Transverse colon (tissue), 4 donors: ENCODE data around the gene DMP1. TPM values are rescaled to one million over a fixed set of nuclear protein-coding genes. Genes with fewer than 3 reads are reported as not detected.
"Not testable (repeated sequence)": the region's sequence is repeated elsewhere in the genome, so short reads cannot be mapped to it uniquely, and the experiment has no call there.

Experiments
- DNase-seq: peaks from one replicate; pipeline ENCODE4 v3.0.0-alpha.2; 2019
- H3K27ac ChIP-seq, 4 donors: fragments of 200-600 bp; sonication (generic); 2 replicates each; pipeline ENCODE4 v1.5.1; 2016 to 2018; ENCODE audit warnings: inconsistent platforms in 4 of 4
- H3K27me3 ChIP-seq: fragments of 200-600 bp; sonication (generic); 2 replicates; pipeline ENCODE4 v1.5.1; 2017; ENCODE audit warnings: inconsistent platforms
- H3K36me3 ChIP-seq, 4 donors: fragments of 200-600 bp; sonication (generic); 2 replicates each; pipeline ENCODE4 v1.5.1; 2017 to 2019; ENCODE audit warnings: inconsistent platforms in 4 of 4
- H3K4me1 ChIP-seq, 4 donors: fragments of 200-600 bp; sonication (generic); 2 replicates each; pipeline ENCODE4 v1.5.1; 2017 to 2020; ENCODE audit warnings: inconsistent platforms in 4 of 4
- H3K4me3 ChIP-seq, 4 donors: fragments of 200-600 bp; sonication (generic); 1 replicate in 1 of 4; 2 replicates in 3 of 4; pipeline versions ENCODE4 v1.5.1 to v1.6.1; 2017 to 2019; ENCODE audit warnings: inconsistent platforms in 4 of 4
- H3K9me3 ChIP-seq, 2 donors: fragments of 200-600 bp; sonication (generic); 2 replicates each; pipeline ENCODE4 v1.5.1; 2017 to 2019; ENCODE audit warnings: inconsistent platforms in 2 of 2
- CTCF ChIP-seq, 5 experiments: fragments of 200-600 bp in 3 of 5; fragments of 450-650 bp in 2 of 5; sonication (generic) in 3 of 5; IDR thresholded peaks; 1 replicate in 2 of 5; 2 replicates in 3 of 5; pipeline ENCODE4 v1.5.1; 2016 to 2017; ENCODE audit warnings: antibody characterized with exemption in 5 of 5, inconsistent platforms in 3 of 5, mild to moderate bottlenecking in 2 of 5, moderate library complexity in 1 of 5
- EP300 ChIP-seq: sonication (generic); formaldehyde crosslinking; IDR thresholded peaks from one replicate; pipeline ENCODE4 v1.6.1; 2017; ENCODE audit warnings: antibody characterized with exemption, low read depth
- POLR2A ChIP-seq: fragments of 450-650 bp; IDR thresholded peaks from one replicate; pipeline ENCODE4 v1.6.1; 2016; ENCODE audit warnings: antibody characterized with exemption, mild to moderate bottlenecking, moderate library complexity
- POLR2AphosphoS5 ChIP-seq, 3 donors: sonication (generic); formaldehyde crosslinking; IDR thresholded peaks; one replicate each; pipeline ENCODE4 v1.6.1; 2016; ENCODE audit warnings: antibody characterized with exemption in 3 of 3
- WGBS, 2 donors: methylation state at CpG; one replicate each; pipeline ENCODE4 v1.1.5; 2018; ENCODE audit warnings: low coverage in 1 of 2; 5-methylcytosine and 5-hydroxymethylcytosine counted together
- in situ Hi-C, 4 donors: fragments of 200-750 bp; cut with MboI; loops; one replicate each; pipeline versions ENCODE4 v1.15.0 to v1.15.1; 2017; ENCODE audit warnings: low sequenced_read_pairs in 3 of 4, low pct_ligation_motif_present in 1 of 4, low pct_unique_long_range_greater_than_20kb in 1 of 4
- intact Hi-C: fragments of 100-400 bp; cut with DNase I; formaldehyde crosslinking; loops from one replicate; pipeline ENCODE4 v1.15.1; 2023; ENCODE audit warnings: low total_unique reads
- total RNA-seq, 4 donors: library from RNA; depleted of rRNA; stranded (reverse); fragments of >200 nt; gene quantifications; one replicate each; pipeline ENCODE4 v1.1.0, GENCODE V29; 2016

DMP1 gene
- total RNA-seq, 4 donors from 2014 or later, result not detected

DNA sequence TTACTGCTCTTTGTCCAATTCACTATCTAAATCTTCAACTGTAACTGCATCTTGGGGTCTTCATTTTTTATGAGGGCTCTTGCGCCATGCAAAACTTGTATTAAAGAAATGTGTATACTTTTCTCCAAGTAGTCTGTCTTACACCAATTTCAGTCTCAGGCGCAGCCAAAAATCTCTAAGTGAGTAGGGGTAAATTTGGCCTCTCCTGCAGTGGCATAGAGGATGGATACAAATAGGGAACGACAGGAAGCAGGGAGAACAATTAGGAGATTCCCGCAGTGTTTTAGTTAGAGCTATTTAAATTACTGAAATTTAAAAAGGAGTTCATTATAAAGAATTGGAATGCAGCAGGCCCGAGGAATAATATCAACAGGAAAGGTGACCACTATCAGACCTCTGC lies 30.2 kb downstream of the DMP1 start:
- no peak for DNase-seq
- in situ Hi-C loops (loop anchor here in 3 of 4 donors (10.0 to 25.0 kb wide), 3 partner anchors 155 to 532 kb away; partner anchors contain the start of gene MEPE (in 1 of the 3)), intact Hi-C loops (loop anchor here (10.0 kb wide), 1 partner anchor 165 kb away; no protein-coding TSS in a partner anchor)
- Histone ChIP-seq H3K27me3 (no peaks in the 10 kb centered on the region), H3K36me3 (no peaks in the 10 kb centered on the region), H3K27ac (no peak overlapping the region), H3K4me3 (no peak overlapping the region), H3K9me3 (no peaks in the 10 kb centered on the region), H3K4me1 (no peaks in the 10 kb centered on the region)
- TF ChIP-seq POLR2AphosphoS5 (IDR thresholded peaks at IDR 0.05) (no peak), EP300 (no peak), POLR2A (no peak), CTCF (IDR thresholded peaks at IDR 0.05) (no peak)
- 67 to 82% methylated on average over 4 to 5 of the region's 5 CpGs for WGBS, 2 donors

DNA sequence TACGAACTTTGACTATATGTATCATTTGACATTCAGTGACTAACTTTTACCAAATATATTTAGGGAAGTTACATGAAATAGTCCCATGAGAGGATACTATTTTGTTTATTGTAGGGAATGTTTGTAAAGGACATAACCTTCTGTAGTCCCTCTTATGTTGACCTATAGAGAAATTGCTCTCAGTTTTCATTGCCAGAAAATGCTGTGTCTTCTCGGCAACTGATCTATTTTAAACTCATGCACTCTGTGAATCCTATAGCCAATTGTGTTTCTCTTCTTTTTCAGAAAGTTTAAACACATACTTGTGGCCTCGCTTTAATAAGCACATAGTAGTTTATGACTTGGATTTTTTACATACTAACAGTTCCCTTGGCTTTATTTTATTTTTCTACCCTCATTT lies 38.2 kb downstream of the DMP1 start:
- no peaks in the 10 kb centered on the region for H3K27me3 ChIP-seq
- no peak for DNase-seq
- intact Hi-C loops (loop anchor here (10.0 kb wide), 1 partner anchor 156 kb away; no protein-coding TSS in a partner anchor), in situ Hi-C loops (loop anchor here in 3 of 4 donors (10.0 to 25.0 kb wide), 3 partner anchors 146 to 524 kb away; partner anchors contain the start of gene MEPE (in 1 of the 3))
- no peaks in the 10 kb centered on the region for H3K36me3 ChIP-seq
- H3K4me1 ChIP-seq, result no peaks in the 10 kb centered on the region
- no peak overlapping the region for H3K4me3 ChIP-seq
- no peak overlapping the region for H3K27ac ChIP-seq
- 61 to 64% methylated on average over 3 of the region's 3 CpGs for WGBS, 2 donors
- no peak for TF ChIP-seq POLR2A
- no peak for TF ChIP-seq EP300
- no peak for TF ChIP-seq POLR2AphosphoS5 (IDR thresholded peaks at IDR 0.05)
- no peak for TF ChIP-seq CTCF (IDR thresholded peaks at IDR 0.05)
- no peaks in the 10 kb centered on the region for H3K9me3 ChIP-seq

- intact Hi-C loops, result not testable (repeated sequence)
- 82% methylated on average over 1 of the region's 1 CpG; no CpG with 5 or more reads in 1 of the 2 donors for WGBS, 2 donors
- in situ Hi-C loops, result loop anchor here in 3 of 4 donors (25.0 kb wide), 1 partner anchor 521 kb away; no protein-coding TSS in a partner anchor
Measured at GRCh38 chr4:87690947-87691346, 40.9 kb downstream of the DMP1 start.

GRCh38 chr4:87692060-87692459 lies 42.0 kb downstream of the DMP1 start:
- WGBS, 2 donors, result 16% methylated on average over 1 of the region's 1 CpG; no CpG with 5 or more reads in 1 of the 2 donors
- in situ Hi-C loops, result loop anchor here in 3 of 4 donors (25.0 kb wide), 1 partner anchor 520 kb away; no protein-coding TSS in a partner anchor
- H3K36me3 ChIP-seq, H3K4me3 ChIP-seq, H3K27me3 ChIP-seq, H3K9me3 ChIP-seq, intact Hi-C loops, DNase-seq, H3K4me1 ChIP-seq, H3K27ac ChIP-seq: not testable (repeated sequence)

More at GRCh38 chr4:87690947-87691346, 40.9 kb downstream of the DMP1 start:
- H3K27ac ChIP-seq, H3K36me3 ChIP-seq, H3K4me1 ChIP-seq, DNase-seq, H3K27me3 ChIP-seq, H3K9me3 ChIP-seq, H3K4me3 ChIP-seq: not testable (repeated sequence)

DNA sequence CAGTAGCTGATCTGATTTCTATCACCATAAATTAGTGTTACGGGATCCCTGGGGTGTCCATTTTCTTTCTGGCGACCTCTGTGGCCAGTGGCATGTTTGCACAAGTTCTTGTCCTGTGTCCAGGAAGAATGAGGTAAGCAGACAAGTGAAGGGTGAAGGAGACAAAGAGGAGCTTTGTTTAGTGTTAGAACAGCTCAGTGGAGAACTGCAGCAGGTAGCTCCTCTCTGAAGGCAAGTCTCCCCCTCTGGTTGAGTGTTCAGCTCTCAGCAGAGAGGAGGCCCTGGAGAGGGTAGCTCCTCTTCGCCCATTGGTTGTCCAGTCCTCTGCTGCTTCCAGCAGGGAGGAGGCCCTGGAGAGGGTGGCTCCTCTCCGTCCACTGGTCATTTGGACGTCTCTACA lies 47.2 kb downstream of the DMP1 start:
- TF ChIP-seq CTCF (IDR thresholded peaks at IDR 0.05), result no peak
- no peak for TF ChIP-seq POLR2A
- no peak for TF ChIP-seq POLR2AphosphoS5 (IDR thresholded peaks at IDR 0.05)
- TF ChIP-seq EP300, result no peak
- DNase-seq, result no peak
- Histone ChIP-seq H3K36me3 (no peaks in the 10 kb centered on the region), H3K4me1 (no peaks in the 10 kb centered on the region), H3K4me3 (no peak overlapping the region), H3K27me3 (no peaks in the 10 kb centered on the region), H3K9me3 (no peaks in the 10 kb centered on the region), H3K27ac (no peak overlapping the region)
- in situ Hi-C loops (loop anchor here in 3 of 4 donors (25.0 kb wide), 1 partner anchor 515 kb away; no protein-coding TSS in a partner anchor), intact Hi-C loops (no loop called here)
- WGBS, 2 donors, result 80 to 88% methylated on average over 1 to 5 of the region's 5 CpGs
